Pancreas (tissue), 10 donors: ENCODE data around the gene STRIP2. TPM values are rescaled to one million over a fixed set of nuclear protein-coding genes. Genes with fewer than 3 reads are reported as not detected.

Source experiments
- ATAC-seq, 4 donors: fragments of 200-7000 bp; cut with Tn5 transposase; one replicate each; pipeline versions ENCODE4 v1.8.0 to v1.9.1; 2020; ENCODE audit warnings: mild to moderate bottlenecking in 4 of 4, moderate library complexity in 4 of 4
- DNase-seq, 6 donors: peaks; one replicate each; pipeline ENCODE4 v3.0.0-alpha.2; 2020
- FAIRE-seq: peaks from 2 replicates; lab custom pipeline; 2012; peaks lifted over from hg19 to GRCh38; lab: Jason Lieb, UNC
- H3K27ac ChIP-seq, 4 donors: fragments of 200-600 bp; sonication (generic); 1 replicate in 3 of 4; 2 replicates in 1 of 4; pipeline versions ENCODE4 v1.5.0 to v1.8.0; 2020
- H3K27me3 ChIP-seq, 4 donors: fragments of 200-600 bp; one replicate each; pipeline ENCODE4 v1.8.0; 2021
- H3K36me3 ChIP-seq, 3 donors: fragments of 200-600 bp; sonication (generic) in 1 of 3; one replicate each; pipeline versions ENCODE4 v1.5.0 to v1.8.0; 2020 to 2021
- H3K4me1 ChIP-seq, 3 donors: fragments of 200-600 bp; one replicate each; pipeline ENCODE4 v1.8.0; 2021
- H3K4me3 ChIP-seq, 4 donors: fragments of 200-600 bp; sonication (generic) in 2 of 4; one replicate each; pipeline versions ENCODE4 v1.5.0 to v1.8.0; 2020 to 2021
- H3K9me3 ChIP-seq, 4 donors: fragments of 200-600 bp; one replicate each; pipeline ENCODE4 v1.8.0; 2021
- CTCF ChIP-seq, 4 donors: fragments of 200-600 bp; sonication (generic) in 3 of 4; IDR thresholded peaks; one replicate each; pipeline versions ENCODE4 v1.5.0 to v1.8.0; 2021; ENCODE audit warnings: antibody characterized with exemption in 4 of 4
- WGBS, 2 donors: extraction: QIAGEN DNeasy Blood & Tissue Kit; methylation state at CpG; one replicate each; pipeline ENCODE4 v1.1.7; 2013; 5-methylcytosine and 5-hydroxymethylcytosine counted together
- intact Hi-C, 3 donors: fragments of 100-400 bp; cut with DNase I; formaldehyde crosslinking; loops; one replicate each; pipeline versions ENCODE4 v1.11.1 to v1.14.2; 2022
- polyA plus RNA-seq, 2 donors: library from polyadenylated mRNA; stranded (reverse); fragments of 200-250 nt; gene quantifications; one replicate each; pipeline ENCODE4 v1.2.3, GENCODE V29; 2013
- total RNA-seq, 6 donors: library from RNA; stranded (reverse); fragmentation: NEBNext Ultra II Directional in 4 of 6; extraction: Animal tissue kit (Norgen Biotek cat#: 25700) in 4 of 6; gene quantifications; one replicate each; pipeline versions ENCODE4 v1.2.1 to v1.2.4, GENCODE V29; 2021 to 2023
- donor health status: healthy with polysubstance abuse.
- donor health status: DM: no; HTN: no; CAD: no; lungs with moderate emphysema.
- donor health status: DM: no; HTN: no; CAD: no.
- donor health status: control.
- donor health status: control.
- donor health status: Bipolar disorder and iron deficiency.
- donor health status: DM: yes; HTN: yes; CAD: no.
- donor health status: DM: no; HTN: no; CAD: no.
- donor health status: DM: no; HTN: no; CAD: no.
- donor health status: DM: yes; HTN: yes; CAD: no.

STRIP2 gene
- total and polyA plus RNA-seq, 8 donors = 0.16 to 0.85 (median 0.38) TPM

- H3K27me3 ChIP-seq = no peaks in the 10 kb centered on the region
- no peaks in the 10 kb centered on the region for H3K4me1 ChIP-seq
- DNase-seq (no peak), FAIRE-seq (no peak), ATAC-seq (no peak)
- 65 to 82% methylated on average over 5 of the region's 5 CpGs for WGBS, 2 donors
- no peak for TF ChIP-seq CTCF (IDR thresholded peaks at IDR 0.05)
- no peaks in the 10 kb centered on the region for H3K9me3 ChIP-seq
- no peak overlapping the region for H3K4me3 ChIP-seq
- no peaks in the 10 kb centered on the region for H3K36me3 ChIP-seq
- intact Hi-C loops = no loop called here
- no peak overlapping the region for H3K27ac ChIP-seq
These were observed 101.7 kb downstream of the STRIP2 start for GRCh38 chr7:129535896-129536295.

GRCh38 chr7:129536323-129536722, 102.1 kb downstream of the STRIP2 start:
- Histone ChIP-seq H3K4me3 (no peak overlapping the region), H3K36me3 (no peaks in the 10 kb centered on the region), H3K4me1 (no peaks in the 10 kb centered on the region), H3K27ac (no peak overlapping the region), H3K27me3 (no peaks in the 10 kb centered on the region), H3K9me3 (no peaks in the 10 kb centered on the region)
- no peak for FAIRE-seq
- intact Hi-C loops = no loop called here
- TF ChIP-seq CTCF (IDR thresholded peaks at IDR 0.05) = no peak
- DNase-seq = no peak
- 84 to 87% methylated on average over 9 of the region's 9 CpGs for WGBS, 2 donors
- ATAC-seq = no peak

Other genes starting within 250 kb of the STRIP2 start
- gene SMO, start 245.8 kb upstream of the STRIP2 start, total RNA-seq = 10 to 100 TPM in 1 of 6 donors, 1 to 10 TPM in 5; 2.6 to 13.4 (median 4.3) TPM
- gene SMO, start 245.8 kb upstream of the STRIP2 start, polyA plus RNA-seq = 1 to 10 TPM; 4.0 to 6.9 TPM
- gene AHCYL2, start 209.4 kb upstream of the STRIP2 start, total RNA-seq = 10 to 100 TPM; 11.5 to 16.8 (median 13.7) TPM
- 1 to 10 TPM; 5.1 to 8.7 TPM for gene AHCYL2, start 209.4 kb upstream of the STRIP2 start, polyA plus RNA-seq
- 1 to 10 TPM in 2 of 6 donors, under 1 TPM in 4; 0.46 to 1.9 (median 0.89) TPM for gene SMKR1, start 68.1 kb downstream of the STRIP2 start, total RNA-seq
- gene SMKR1, start 68.1 kb downstream of the STRIP2 start, polyA plus RNA-seq = 1 to 10 TPM; 1.1 to 4.5 TPM
- 10 to 100 TPM in 1 of 6 donors, 1 to 10 TPM in 5; 5.5 to 11.2 (median 7.0) TPM for gene NRF1, start 177.3 kb downstream of the STRIP2 start, total RNA-seq
- 1 to 10 TPM; 6.5 to 8.1 TPM for gene NRF1, start 177.3 kb downstream of the STRIP2 start, polyA plus RNA-seq